B cell (primary cell): ENCODE measurements around the gene MAD1L1. TPM values are rescaled to one million over a fixed set of nuclear protein-coding genes. Genes with fewer than 3 reads are reported as not detected.

Experiments used
- ATAC-seq: fragments of 200-7000 bp; cut with Tn5 transposase; one replicate; pipeline ENCODE4 v1.10.0; 2021; ENCODE audit warnings: low read depth, mild to moderate bottlenecking, moderate number of reproducible peaks, moderate library complexity
- CTCF ChIA-PET: fragments of 350-600 bp; sonication (Branson Sonifier 250); formaldehyde crosslinking; loops from one replicate; lab custom pipeline; 2021; ENCODE audit warnings: antibody characterized with exemption, inconsistent platforms; lab: Charles Lee
- POLR2A ChIA-PET: fragments of 350-600 bp; sonication (Branson Sonifier 250); formaldehyde crosslinking; loops from one replicate; lab custom pipeline; 2021; ENCODE audit warnings: antibody characterized with exemption; lab: Charles Lee
- DNase-seq: peaks from one replicate; pipeline ENCODE4 v3.0.0; 2013
- H2AFZ ChIP-seq: 2 replicates; pipeline ENCODE4 v1.6.1; 2012; ENCODE audit warnings: mild to moderate bottlenecking, low read depth, low read length; ENCODE audit not compliant: insufficient read depth, poor library complexity, severe bottlenecking
- H3K27ac ChIP-seq, 2 donors: 1 replicate in 1 of 2; 2 replicates in 1 of 2; pipeline ENCODE4 v1.5.1; 2012 to 2013; ENCODE audit warnings: low read length in 2 of 2, mild to moderate bottlenecking in 2 of 2, moderate library complexity in 1 of 2
- H3K27me3 ChIP-seq, 4 experiments: fragments of 200-600 bp in 1 of 4; sonication (generic) in 1 of 4; replicated peaks in 1 of 4; 1 replicate in 2 of 4; 2 replicates in 2 of 4; pipeline versions ENCODE4 v1.6.1 to v1.7.0; 2013 to 2016; ENCODE audit warnings: low read length in 3 of 4, mild to moderate bottlenecking in 2 of 4, mixed read lengths in 1 of 4, moderate library complexity in 1 of 4; ENCODE audit not compliant: insufficient read depth in 4 of 4, control insufficient read depth in 3 of 4; ENCODE audit errors: control extremely low read depth in 1 of 4
- H3K36me3 ChIP-seq, 2 experiments: replicated peaks in 1 of 2; 1 replicate in 1 of 2; 2 replicates in 1 of 2; pipeline versions ENCODE4 v1.6.1 to v1.7.1; 2013; ENCODE audit warnings: low read length in 1 of 2; ENCODE audit not compliant: insufficient read depth in 2 of 2, control insufficient read depth in 1 of 2; ENCODE audit errors: control extremely low read depth in 1 of 2, extremely low read depth in 1 of 2
- H3K4me1 ChIP-seq, 2 donors: fragments of 200-600 bp in 1 of 2; sonication (generic) in 1 of 2; 1 replicate in 1 of 2; 2 replicates in 1 of 2; pipeline versions ENCODE4 v1.5.1 to v1.6.1; 2013 to 2017; ENCODE audit warnings: low read length in 2 of 2; ENCODE audit not compliant: control insufficient read depth in 2 of 2, insufficient read depth in 2 of 2
- H3K4me2 ChIP-seq: replicated peaks from 2 replicates; pipeline ENCODE3; 2012; ENCODE audit warnings: mild to moderate bottlenecking, low read depth, low read length; ENCODE audit not compliant: poor library complexity, severe bottlenecking
- H3K4me3 ChIP-seq, 5 experiments: fragments of 200-600 bp in 1 of 5; sonication (generic) in 1 of 5; 1 replicate in 3 of 5; 2 replicates in 2 of 5; pipeline versions ENCODE4 v1.5.1 to v1.7.0; 2011 to 2016; ENCODE audit warnings: low read length in 4 of 5, mild to moderate bottlenecking in 4 of 5, low read depth in 2 of 5, control low read depth in 1 of 5, moderate library complexity in 1 of 5; ENCODE audit not compliant: insufficient read depth in 1 of 5; ENCODE audit errors: control extremely low read depth in 1 of 5, extremely low read depth in 1 of 5
- H3K79me2 ChIP-seq: fragments of 200-600 bp; sonication (generic); one replicate; pipeline ENCODE4 v1.6.0; 2016; ENCODE audit warnings: low read length; ENCODE audit not compliant: control insufficient read depth, insufficient read depth
- H3K9ac ChIP-seq: fragments of 200-600 bp; sonication (generic); 2 replicates; pipeline ENCODE4 v1.6.1; 2017; ENCODE audit warnings: mild to moderate bottlenecking, low read length, moderate library complexity
- H3K9me3 ChIP-seq, 3 donors: one replicate each; pipeline versions ENCODE4 v1.6.1 to v1.7.1; 2013; ENCODE audit warnings: low read length in 2 of 3; ENCODE audit not compliant: control insufficient read depth in 2 of 3, insufficient read depth in 1 of 3; ENCODE audit errors: control extremely low read depth in 1 of 3
- H4K20me1 ChIP-seq: 2 replicates; pipeline ENCODE4 v1.6.0; 2012; ENCODE audit warnings: mild to moderate bottlenecking, low read length; ENCODE audit not compliant: insufficient read depth, control insufficient read depth, poor library complexity, severe bottlenecking
- H3K27ac Mint-ChIP-seq: one replicate; pipeline ENCODE4 v1.8.0; 2021; ENCODE audit warnings: mixed read lengths
- H3K27me3 Mint-ChIP-seq: one replicate; pipeline ENCODE4 v1.8.0; 2021; ENCODE audit warnings: mixed read lengths
- H3K4me1 Mint-ChIP-seq: one replicate; pipeline ENCODE4 v1.8.0; 2021; ENCODE audit warnings: mixed read lengths
- H3K4me3 Mint-ChIP-seq: one replicate; pipeline ENCODE4 v1.8.0; 2021; ENCODE audit warnings: mixed read lengths
- H3K9me3 Mint-ChIP-seq: one replicate; pipeline ENCODE4 v1.8.0; 2022; ENCODE audit warnings: mixed read lengths; ENCODE audit not compliant: insufficient read depth
- CTCF ChIP-seq: fragments of 200-600 bp; IDR thresholded peaks from one replicate; pipeline ENCODE4 v1.8.0; 2022; ENCODE audit warnings: antibody characterized with exemption, mild to moderate bottlenecking
- EZH2 ChIP-seq: IDR thresholded peaks from 2 replicates; pipeline ENCODE4 v1.6.1; 2012; ENCODE audit warnings: borderline replicate concordance, low read depth, mild to moderate bottlenecking, moderate library complexity, low read length; ENCODE audit not compliant: insufficient read depth, poor library complexity, severe bottlenecking
- WGBS: methylation state at CpG from one replicate; pipeline ENCODE4 v1.1.5; 2013; ENCODE audit warnings: missing lambda C conversion rate; ENCODE audit not compliant: insufficient coverage; 5-methylcytosine and 5-hydroxymethylcytosine counted together
- intact Hi-C: fragments of 100-400 bp; cut with micrococcal nuclease; formaldehyde crosslinking; loops from one replicate; pipeline ENCODE4 v1.10.0; 2022
- polyA plus RNA-seq: library from polyadenylated mRNA; depleted of rRNA; stranded (reverse); fragments of >200 nt; gene quantifications from 2 replicates; pipeline ENCODE4 v1.2.3, GENCODE V29; 2012
- total RNA-seq, 2 donors: library from RNA; stranded (reverse); fragments of 120-200 nt in 1 of 2; gene quantifications; 1 replicate in 1 of 2; 2 replicates in 1 of 2; pipeline versions ENCODE4 v1.2.3 to v1.2.4, GENCODE V29; 2013 to 2022

Gene MAD1L1
- total and polyA plus RNA-seq, 2 donors (not counting 1 experiment from before 2014, with no cell fraction given): 86.7 to 110 TPM

DNA sequence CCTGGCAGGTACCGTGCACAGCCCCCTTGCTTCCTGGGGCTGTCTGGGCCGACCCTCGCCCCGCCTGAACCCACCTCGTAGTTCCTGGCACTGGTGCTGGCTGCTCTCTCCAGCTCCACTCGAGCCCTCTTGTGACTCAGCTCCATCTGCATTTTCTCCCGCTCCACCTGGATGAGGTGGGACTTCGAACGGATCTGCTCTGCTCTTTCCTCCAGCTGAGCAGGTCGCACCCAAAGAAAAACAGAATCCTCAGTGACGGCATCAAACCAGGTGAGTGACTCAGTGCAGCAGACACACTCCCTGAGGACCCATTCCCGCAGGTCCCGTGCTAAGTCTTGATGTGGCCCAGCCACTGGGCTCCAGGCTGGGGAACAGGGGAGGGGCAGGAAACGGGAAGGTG is 7.4 kb downstream of the MAD1L1 start:
- ChIA-PET POLR2A (no interaction called here), CTCF (interaction anchor here (1.5 kb wide), 1 partner anchor 123 kb away, joined by 3 read pairs; no protein-coding TSS in a partner anchor)
- TF ChIP-seq EZH2: no peak
- TF ChIP-seq CTCF: no peak
- 98% methylated on average over 14 of the region's 14 CpGs for WGBS
- no peaks in the 10 kb centered on the region for H3K9me3 Mint-ChIP-seq
- no peak overlapping the region for H3K4me3 Mint-ChIP-seq
- Histone ChIP-seq H4K20me1 (peaks cover 7% of the 10 kb centered on the region), H3K9me3 (peaks cover 0 to 3% (median 0%) of the 10 kb centered on the region in 3 donors), H3K36me3 (peaks cover 0 to 71% of the 10 kb centered on the region in 2 experiments), H3K27ac (no peak overlapping the region), H3K79me2 (peaks cover 79% of the 10 kb centered on the region), H3K27me3 (no peaks in the 10 kb centered on the region), H3K9ac (no peak overlapping the region), H3K4me1 (peaks cover 0 to under 1% of the 10 kb centered on the region in 2 donors), H2AFZ (no peak overlapping the region), H3K4me3 (no peak overlapping the region), H3K4me2 (no peak overlapping the region)
- no peak overlapping the region for H3K27ac Mint-ChIP-seq
- DNase-seq (no peak), ATAC-seq (no peak)
- H3K4me1 Mint-ChIP-seq: peaks cover 10% of the 10 kb centered on the region
- H3K27me3 Mint-ChIP-seq: no peaks in the 10 kb centered on the region
- intact Hi-C loops: no loop called here

- DNase-seq (no peak), ATAC-seq (no peak)
- H3K27ac ChIP-seq: no peak overlapping the region
- H3K4me3 ChIP-seq: no peak overlapping the region
- peaks cover 0 to 3% (median 0%) of the 10 kb centered on the region in 3 donors for H3K9me3 ChIP-seq
- intact Hi-C loops: no loop called here
- 98% methylated on average over 4 of the region's 4 CpGs for WGBS
- peaks cover 75% of the 10 kb centered on the region for H3K79me2 ChIP-seq
- no peak overlapping the region for H3K4me2 ChIP-seq
- no peak overlapping the region for H3K9ac ChIP-seq
- TF ChIP-seq CTCF (no peak), EZH2 (no peak)
- H3K4me1 ChIP-seq: no peaks in the 10 kb centered on the region
- POLR2A ChIA-PET: no interaction called here
- H2AFZ ChIP-seq: no peak overlapping the region
- peaks cover 0 to 75% of the 10 kb centered on the region in 2 experiments for H3K36me3 ChIP-seq
- CTCF ChIA-PET: no interaction called here
- Mint-ChIP-seq H3K27me3 (no peaks in the 10 kb centered on the region), H3K4me1 (peaks cover 7% of the 10 kb centered on the region), H3K27ac (no peak overlapping the region), H3K4me3 (no peak overlapping the region), H3K9me3 (no peaks in the 10 kb centered on the region)
- H3K27me3 ChIP-seq: no peaks in the 10 kb centered on the region
- peaks cover 7% of the 10 kb centered on the region for H4K20me1 ChIP-seq
Measured at GRCh38 chr7:2224934-2225333, 7.8 kb downstream of the MAD1L1 start.
